HEK293T (cell line): ENCODE measurements around the gene LAYN.
A peak's percentile ranks its signal among the peaks of the same experiment; 100 is the strongest.

Experiments used
- CTCF ChIA-PET: fragments of 350-600 bp; formaldehyde crosslinking; extraction: SDS; loops from one replicate; lab custom pipeline; 2021; ENCODE audit warnings: antibody characterized with exemption, inconsistent platforms; lab: Yijun Ruan, JAX
- POLR2A ChIA-PET: fragments of 350-600 bp; formaldehyde crosslinking; extraction: SDS; loops from one replicate; lab custom pipeline; 2020; ENCODE audit warnings: antibody characterized with exemption, inconsistent platforms; lab: Yijun Ruan, JAX
- DNase-seq: peaks from one replicate; pipeline ENCODE4 v3.0.0; 2012; ENCODE audit warnings: mixed read lengths; ENCODE audit errors: extremely low spot score
- ARNT ChIP-seq: fragments of 450-650 bp; IDR thresholded peaks from 2 replicates; pipeline ENCODE4 v1.6.1; 2017; ENCODE audit warnings: mild to moderate bottlenecking
- BHLHE40 ChIP-seq: fragments of 450-650 bp; IDR thresholded peaks from 2 replicates; pipeline ENCODE4 v1.6.1; 2016; ENCODE audit warnings: mild to moderate bottlenecking, moderate library complexity, borderline replicate concordance
- CTBP1 ChIP-seq: fragments of 450-650 bp; IDR thresholded peaks from 2 replicates; pipeline ENCODE4 v1.6.1; 2016; ENCODE audit warnings: borderline replicate concordance
- ELF4 ChIP-seq: fragments of 450-650 bp; IDR thresholded peaks from 2 replicates; pipeline ENCODE4 v1.6.1; 2017; ENCODE audit warnings: antibody characterized with exemption
- FOXA1 ChIP-seq: fragments of 450-650 bp; IDR thresholded peaks from 2 replicates; pipeline ENCODE4 v1.6.1; 2016; ENCODE audit warnings: mild to moderate bottlenecking
- FOXK2 ChIP-seq: fragments of 450-650 bp; IDR thresholded peaks from 2 replicates; pipeline ENCODE4 v1.6.1; 2016; ENCODE audit warnings: mild to moderate bottlenecking
- FOXM1 ChIP-seq: fragments of 450-650 bp; IDR thresholded peaks from 2 replicates; pipeline ENCODE4 v1.6.1; 2017; ENCODE audit warnings: mild to moderate bottlenecking, borderline replicate concordance
- HDGF ChIP-seq: fragments of 450-650 bp; IDR thresholded peaks from 2 replicates; pipeline ENCODE4 v1.6.1; 2017; ENCODE audit warnings: antibody characterized with exemption, borderline replicate concordance
- L3MBTL2 ChIP-seq: fragments of 450-650 bp; conservative IDR thresholded peaks from 2 replicates; pipeline ENCODE4 v1.6.1; 2016; ENCODE audit warnings: mild to moderate bottlenecking
- LEF1 ChIP-seq: fragments of 450-650 bp; IDR thresholded peaks from 2 replicates; pipeline ENCODE4 v1.6.1; 2017; ENCODE audit warnings: mild to moderate bottlenecking, borderline replicate concordance
- NFRKB ChIP-seq: fragments of 450-650 bp; IDR thresholded peaks from 2 replicates; pipeline ENCODE4 v1.6.1; 2016; ENCODE audit warnings: mild to moderate bottlenecking, moderate library complexity
- SP1 ChIP-seq: fragments of 450-650 bp; IDR thresholded peaks from 2 replicates; pipeline ENCODE4 v1.6.1; 2017
- SUZ12 ChIP-seq: fragments of 450-650 bp; IDR thresholded peaks from 2 replicates; pipeline ENCODE4 v1.6.1; 2016; ENCODE audit warnings: mild to moderate bottlenecking
- TARDBP ChIP-seq: fragments of 450-650 bp; IDR thresholded peaks from 2 replicates; pipeline ENCODE4 v1.6.1; 2016
- ZNF384 ChIP-seq: fragments of 450-650 bp; IDR thresholded peaks from 2 replicates; pipeline ENCODE4 v1.6.1; 2016
- TF ChIP-seq, protein P1 (sequence below): fragments of 450-650 bp; IDR thresholded peaks from 2 replicates; pipeline ENCODE4 v1.6.1; 2016

Gene LAYN, protein sequence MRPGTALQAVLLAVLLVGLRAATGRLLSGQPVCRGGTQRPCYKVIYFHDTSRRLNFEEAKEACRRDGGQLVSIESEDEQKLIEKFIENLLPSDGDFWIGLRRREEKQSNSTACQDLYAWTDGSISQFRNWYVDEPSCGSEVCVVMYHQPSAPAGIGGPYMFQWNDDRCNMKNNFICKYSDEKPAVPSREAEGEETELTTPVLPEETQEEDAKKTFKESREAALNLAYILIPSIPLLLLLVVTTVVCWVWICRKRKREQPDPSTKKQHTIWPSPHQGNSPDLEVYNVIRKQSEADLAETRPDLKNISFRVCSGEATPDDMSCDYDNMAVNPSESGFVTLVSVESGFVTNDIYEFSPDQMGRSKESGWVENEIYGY

DNA sequence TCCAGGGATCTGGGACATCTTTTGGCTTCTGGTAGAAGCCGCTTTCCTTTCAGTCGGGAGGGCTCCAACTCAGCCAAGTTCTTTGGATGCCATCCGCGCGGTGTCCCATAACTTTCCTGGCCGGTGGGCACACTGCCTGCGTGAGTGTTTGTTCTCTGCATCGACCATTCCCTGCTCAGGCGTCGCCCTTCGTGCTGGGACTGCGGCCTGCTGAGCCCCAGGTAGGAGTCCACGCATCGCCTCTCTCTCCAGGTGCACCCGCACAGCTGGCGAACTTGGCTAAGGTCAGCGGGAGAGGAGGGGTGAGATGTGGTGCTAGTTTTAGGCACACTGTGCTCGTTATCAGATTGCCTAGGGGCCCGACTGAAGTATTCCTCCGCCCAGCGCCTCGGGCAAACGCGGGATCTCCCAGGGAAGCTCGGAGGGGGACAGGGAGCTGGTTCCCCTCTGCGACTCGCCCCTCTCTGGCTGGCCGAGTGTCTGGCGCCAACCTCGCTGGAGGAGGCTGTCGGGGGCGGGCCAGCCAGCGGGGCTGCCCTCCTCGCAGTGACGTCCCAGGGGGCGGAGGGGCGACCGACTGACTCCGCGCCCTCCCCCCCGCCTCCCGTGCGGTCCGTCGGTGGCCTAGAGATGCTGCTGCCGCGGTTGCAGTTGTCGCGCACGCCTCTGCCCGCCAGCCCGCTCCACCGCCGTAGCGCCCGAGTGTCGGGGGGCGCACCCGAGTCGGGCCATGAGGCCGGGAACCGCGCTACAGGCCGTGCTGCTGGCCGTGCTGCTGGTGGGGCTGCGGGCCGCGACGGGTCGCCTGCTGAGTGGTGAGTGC, at the start of gene LAYN:
Gene LAYN (plus strand): TSS at position 607 of the 823 bp plus-strand sequence. CDS start 124 bp downstream, at position 731.
- DNase-seq: peak; percentile 79
- TF ChIP-seq CTBP1: no peak
- no peak for TF ChIP-seq BHLHE40
- no peak for TF ChIP-seq LEF1
- TF ChIP-seq ELF4: no peak
- TF ChIP-seq SP1: no peak
- TF ChIP-seq FOXM1: no peak
- no peak for TF ChIP-seq HDGF
- TF ChIP-seq FOXK2: no peak
- TF ChIP-seq ARNT: no peak
- no peak; the same call in 1 of the 2 replicates for TF ChIP-seq L3MBTL2
- TF ChIP-seq SUZ12: no peak
- TF ChIP-seq, protein P1, sequence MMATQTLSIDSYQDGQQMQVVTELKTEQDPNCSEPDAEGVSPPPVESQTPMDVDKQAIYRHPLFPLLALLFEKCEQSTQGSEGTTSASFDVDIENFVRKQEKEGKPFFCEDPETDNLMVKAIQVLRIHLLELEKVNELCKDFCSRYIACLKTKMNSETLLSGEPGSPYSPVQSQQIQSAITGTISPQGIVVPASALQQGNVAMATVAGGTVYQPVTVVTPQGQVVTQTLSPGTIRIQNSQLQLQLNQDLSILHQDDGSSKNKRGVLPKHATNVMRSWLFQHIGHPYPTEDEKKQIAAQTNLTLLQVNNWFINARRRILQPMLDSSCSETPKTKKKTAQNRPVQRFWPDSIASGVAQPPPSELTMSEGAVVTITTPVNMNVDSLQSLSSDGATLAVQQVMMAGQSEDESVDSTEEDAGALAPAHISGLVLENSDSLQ: no peak
- TF ChIP-seq ZNF384: no peak
- no peak for TF ChIP-seq NFRKB
- TF ChIP-seq TARDBP: no peak
- CTCF ChIA-PET: no interaction called here
- POLR2A ChIA-PET: interaction anchor here (1.0 to 1.2 kb wide), 3 partner anchors 13 to 63 kb away, joined by 3 to 4 read pairs (median 3); partner anchors contain the start of gene SIK2

DNA sequence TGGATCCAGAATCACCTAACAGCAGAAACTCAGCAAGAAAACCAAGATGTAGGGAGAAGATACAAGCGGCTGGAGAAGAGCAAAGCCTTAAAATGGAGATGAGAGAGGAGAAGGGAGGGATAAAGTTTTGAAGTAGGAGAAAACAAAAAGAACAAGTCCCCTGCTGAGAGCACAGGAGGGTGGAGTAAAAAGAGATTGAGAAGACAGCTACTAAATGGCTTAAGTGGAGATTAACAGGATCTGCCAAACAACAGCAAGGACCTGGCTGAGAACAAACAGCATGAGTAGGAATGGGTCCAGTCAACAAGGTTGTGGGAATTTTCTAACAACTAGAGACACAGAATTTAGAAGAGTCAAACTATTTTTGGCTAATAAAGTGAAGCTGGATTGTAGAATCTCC, 46.5 kb upstream of the LAYN start:
- no peak for DNase-seq
- CTCF ChIA-PET: no interaction called here
- POLR2A ChIA-PET: no interaction called here
- no peak for TF ChIP-seq TARDBP
- TF ChIP-seq ELF4: no peak
- TF ChIP-seq SP1: no peak
- TF ChIP-seq LEF1: no peak
- TF ChIP-seq BHLHE40: no peak
- TF ChIP-seq SUZ12: no peak

GRCh38 chr11:111499483-111499882, 41.0 kb upstream of the LAYN start:
- ChIA-PET POLR2A (no interaction called here), CTCF (no interaction called here)
- no peak for TF ChIP-seq LEF1
- no peak for DNase-seq

DNA sequence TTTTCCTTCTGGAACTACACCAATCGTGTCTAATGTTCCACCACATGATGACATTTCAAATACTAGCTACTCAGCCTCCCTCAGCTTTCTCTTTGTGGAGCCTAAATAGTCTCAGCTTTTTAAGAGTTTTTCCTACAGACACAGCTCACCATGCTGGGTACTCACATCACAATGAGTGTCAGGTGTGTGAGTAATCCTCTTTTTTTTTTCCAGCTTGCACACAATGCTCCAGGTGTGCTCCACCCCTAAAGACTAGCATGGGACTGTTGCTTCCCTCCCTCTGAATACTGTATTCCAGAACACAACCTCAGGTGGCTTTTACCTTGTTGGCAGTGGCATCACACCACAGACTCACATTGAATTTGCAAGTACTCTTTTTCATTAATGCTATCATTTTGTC, 40.0 kb upstream of the LAYN start:
- TF ChIP-seq SP1 (no peak), ARNT (no peak), BHLHE40 (no peak), ELF4 (no peak), L3MBTL2 (no peak), SUZ12 (no peak), HDGF (no peak), LEF1 (no peak), ZNF384 (no peak), FOXK2 (no peak), FOXM1 (no peak), TARDBP (no peak), FOXA1 (no peak), CTBP1 (no peak), NFRKB (no peak)
- TF ChIP-seq, protein P1: no peak
- ChIA-PET CTCF (no interaction called here), POLR2A (no interaction called here)
- DNase-seq: no peak

GRCh38 chr11:111502611-111503010, 37.9 kb upstream of the LAYN start:
- POLR2A ChIA-PET: no interaction called here
- TF ChIP-seq HDGF (no peak), ARNT (no peak), CTBP1 (no peak), SUZ12 (no peak), FOXM1 (no peak), ZNF384 (no peak)
- DNase-seq: no peak
- CTCF ChIA-PET: no interaction called here

- TF ChIP-seq FOXA1: no peak
- TF ChIP-seq SP1: no peak
- TF ChIP-seq ARNT: no peak
- no peak for TF ChIP-seq ZNF384
- TF ChIP-seq ELF4: no peak
- no peak for TF ChIP-seq L3MBTL2
- TF ChIP-seq TARDBP: no peak
- TF ChIP-seq, protein P1: no peak
- TF ChIP-seq BHLHE40: no peak
- TF ChIP-seq FOXK2: no peak
- TF ChIP-seq CTBP1: no peak
- no peak for TF ChIP-seq LEF1
- TF ChIP-seq FOXM1: no peak
- no peak for TF ChIP-seq NFRKB
- no peak for TF ChIP-seq HDGF
- TF ChIP-seq SUZ12: no peak
- ChIA-PET CTCF (interaction anchor here (0.6 kb wide), 1 partner anchor 9 kb away, joined by 3 read pairs; no protein-coding TSS in a partner anchor), POLR2A (no interaction called here)
- DNase-seq: no peak
Measured at GRCh38 chr11:111510311-111510710, 30.2 kb upstream of the LAYN start.
